ENCODE results near the gene SYS1.

SYS1 gene

GRCh38 chr20:45354423-45355208, 8.3 kb upstream of the SYS1 start:
- no peak for FAIRE-seq

GRCh38 chr20:45355209-45356084, 7.5 kb upstream of the SYS1 start:
- DNase-seq (ENCODE audit: extremely low spot score, insufficient read length, low read depth), result no peak
- FAIRE-seq, result no peak

More at GRCh38 chr20:45354423-45355208, 8.3 kb upstream of the SYS1 start:
- DNase-seq (ENCODE audit: extremely low spot score, insufficient read length, low read depth), result no peak

GRCh38 chr20:45358282-45359068, 4.5 kb upstream of the SYS1 start:
- no peak for DNase-seq (ENCODE audit: extremely low spot score, insufficient read length, low read depth)

GRCh38 chr20:45359069-45359405, 3.9 kb upstream of the SYS1 start:
- no peak for FAIRE-seq

More at GRCh38 chr20:45358282-45359068, 4.5 kb upstream of the SYS1 start:
- FAIRE-seq, result no peak

DNA sequence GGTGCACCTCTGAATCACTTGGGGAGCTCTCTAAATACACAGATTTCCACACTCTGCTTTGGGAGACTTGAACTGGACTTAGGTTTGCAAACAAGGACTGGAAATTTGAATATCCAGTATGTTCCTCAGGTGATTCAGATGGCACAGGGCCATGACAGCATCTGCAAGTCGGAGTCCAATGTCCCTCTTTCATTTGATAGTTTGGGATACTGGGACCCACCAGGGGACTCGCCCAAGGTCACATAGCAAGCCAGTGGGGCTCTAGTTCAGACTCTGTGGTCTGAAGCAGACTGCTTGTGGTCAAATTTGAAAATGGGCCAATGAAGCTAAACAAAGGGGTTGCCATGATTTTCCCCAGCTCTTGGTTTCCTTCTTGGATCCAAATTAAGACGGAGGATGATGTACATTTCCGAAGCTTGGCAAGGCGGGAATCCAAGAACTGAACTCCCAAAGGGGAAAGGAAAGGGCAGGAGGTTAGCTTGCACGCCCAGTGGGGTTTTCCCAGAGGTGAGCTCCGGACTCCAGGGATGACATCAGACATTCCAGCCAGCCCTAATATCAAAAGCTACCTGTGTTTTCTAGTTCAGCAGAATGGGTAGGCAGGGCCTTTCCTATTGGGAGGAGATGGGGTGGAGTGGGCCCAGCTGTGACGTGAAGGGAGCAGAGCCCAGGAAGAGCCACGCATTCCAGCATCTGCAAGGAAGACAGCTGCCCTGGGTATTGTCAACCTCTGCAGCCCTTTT, 3.4 kb upstream of the SYS1 start:
- DNase-seq (ENCODE audit: extremely low spot score, insufficient read length, low read depth) (no peak), FAIRE-seq (no peak)

More at GRCh38 chr20:45359069-45359405, 3.9 kb upstream of the SYS1 start:
- no peak for DNase-seq (ENCODE audit: extremely low spot score, insufficient read length, low read depth)

GRCh38 chr20:45361793-45362192, 1.2 kb upstream of the SYS1 start:
- no peak for DNase-seq (ENCODE audit: extremely low spot score, insufficient read length, low read depth)

DNA sequence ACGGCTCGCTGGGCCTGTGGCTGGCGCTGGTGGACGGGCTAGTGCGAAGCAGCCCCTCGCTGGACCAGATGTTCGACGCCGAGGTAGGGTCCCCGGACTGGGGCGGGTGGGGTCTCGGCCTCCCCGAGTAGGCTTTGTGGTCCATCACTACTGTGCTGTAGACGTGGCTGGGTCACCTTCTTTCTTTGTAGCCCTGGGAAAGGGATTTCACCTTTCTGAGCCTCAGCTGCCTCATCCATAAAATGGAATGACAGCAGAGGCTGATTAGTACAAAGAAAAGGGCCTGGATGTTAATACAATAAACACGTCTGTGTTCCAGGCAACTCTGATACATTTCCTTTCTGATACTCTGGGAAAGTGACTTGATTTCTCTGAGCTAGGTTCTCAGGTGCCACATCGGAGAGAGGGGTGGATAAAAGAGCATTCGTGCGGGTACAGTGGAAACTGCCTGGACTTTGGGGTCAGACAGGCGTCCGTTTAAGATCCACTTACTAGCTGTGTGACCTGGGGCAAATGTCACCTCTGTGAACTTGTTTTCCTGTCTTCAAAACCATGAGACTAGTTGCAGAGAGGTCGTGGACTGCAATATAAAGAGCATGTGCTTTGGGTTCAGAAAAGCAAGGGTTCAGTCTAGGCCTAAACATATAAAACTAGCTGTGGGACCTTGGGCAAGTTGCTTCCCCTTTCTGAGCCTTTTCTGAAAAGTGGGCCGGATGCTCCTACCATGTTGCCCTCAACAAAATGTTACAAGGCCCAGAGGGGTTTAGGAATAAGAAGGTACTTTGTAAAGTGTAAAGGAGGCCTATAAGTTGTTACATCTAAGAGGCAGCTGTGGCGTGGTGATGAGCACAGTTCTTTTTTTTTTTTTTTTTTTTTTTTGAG, 896 bp downstream of the SYS1 start:
- no peak for DNase-seq (ENCODE audit: extremely low spot score, insufficient read length, low read depth)
- FAIRE-seq, result no peak

More at GRCh38 chr20:45361793-45362192, 1.2 kb upstream of the SYS1 start:
- no peak for FAIRE-seq

- FAIRE-seq (no peak), DNase-seq (ENCODE audit: extremely low spot score, insufficient read length, low read depth) (no peak)
Observed at GRCh38 chr20:45365444-45365970, 2.6 kb downstream of the SYS1 start.

- no peak for DNase-seq (ENCODE audit: extremely low spot score, insufficient read length, low read depth)
- FAIRE-seq, result no peak
Observed at GRCh38 chr20:45366192-45366591, 3.2 kb downstream of the SYS1 start.

GRCh38 chr20:45366631-45367030, 3.7 kb downstream of the SYS1 start:
- DNase-seq (ENCODE audit: extremely low spot score, insufficient read length, low read depth), result no peak
- FAIRE-seq, result no peak

DNA sequence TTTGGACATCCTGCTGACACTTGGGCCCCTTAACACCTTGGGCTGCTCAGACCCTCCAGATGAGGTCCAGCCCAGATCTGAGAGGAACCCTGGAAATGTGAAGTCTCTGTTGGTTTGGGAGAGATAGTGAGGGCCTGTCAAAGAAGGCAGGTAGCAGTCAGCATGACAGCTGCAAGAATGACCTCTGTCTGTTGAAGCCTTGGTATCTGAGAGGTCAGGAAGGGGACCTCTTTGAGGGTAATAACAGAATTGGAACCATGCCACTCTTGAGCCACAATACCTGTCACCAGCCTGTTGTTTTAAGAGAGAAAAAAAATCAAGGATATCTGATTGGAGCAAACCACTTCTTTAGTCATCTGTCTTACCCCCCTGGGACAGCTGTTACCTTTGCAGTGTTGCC, 4.2 kb downstream of the SYS1 start:
- FAIRE-seq, result no peak

GRCh38 chr20:45368221-45368980, 5.4 kb downstream of the SYS1 start:
- peak; percentile 97 for FAIRE-seq

More for the DNA sequence above, 4.2 kb downstream of the SYS1 start:
- no peak for DNase-seq (ENCODE audit: extremely low spot score, insufficient read length, low read depth)

GRCh38 chr20:45370571-45371160, 7.7 kb downstream of the SYS1 start:
- DNase-seq (ENCODE audit: extremely low spot score, insufficient read length, low read depth) (no peak), FAIRE-seq (no peak)

More at GRCh38 chr20:45368221-45368980, 5.4 kb downstream of the SYS1 start:
- DNase-seq (ENCODE audit: extremely low spot score, insufficient read length, low read depth), result peak; percentile 70

GRCh38 chr20:45372241-45372640, 9.3 kb downstream of the SYS1 start:
- no peak for DNase-seq (ENCODE audit: extremely low spot score, insufficient read length, low read depth)
- FAIRE-seq, result no peak

- FAIRE-seq (no peak), DNase-seq (ENCODE audit: extremely low spot score, insufficient read length, low read depth) (no peak)
Observed at GRCh38 chr20:45372646-45373352, 9.8 kb downstream of the SYS1 start.

DNA sequence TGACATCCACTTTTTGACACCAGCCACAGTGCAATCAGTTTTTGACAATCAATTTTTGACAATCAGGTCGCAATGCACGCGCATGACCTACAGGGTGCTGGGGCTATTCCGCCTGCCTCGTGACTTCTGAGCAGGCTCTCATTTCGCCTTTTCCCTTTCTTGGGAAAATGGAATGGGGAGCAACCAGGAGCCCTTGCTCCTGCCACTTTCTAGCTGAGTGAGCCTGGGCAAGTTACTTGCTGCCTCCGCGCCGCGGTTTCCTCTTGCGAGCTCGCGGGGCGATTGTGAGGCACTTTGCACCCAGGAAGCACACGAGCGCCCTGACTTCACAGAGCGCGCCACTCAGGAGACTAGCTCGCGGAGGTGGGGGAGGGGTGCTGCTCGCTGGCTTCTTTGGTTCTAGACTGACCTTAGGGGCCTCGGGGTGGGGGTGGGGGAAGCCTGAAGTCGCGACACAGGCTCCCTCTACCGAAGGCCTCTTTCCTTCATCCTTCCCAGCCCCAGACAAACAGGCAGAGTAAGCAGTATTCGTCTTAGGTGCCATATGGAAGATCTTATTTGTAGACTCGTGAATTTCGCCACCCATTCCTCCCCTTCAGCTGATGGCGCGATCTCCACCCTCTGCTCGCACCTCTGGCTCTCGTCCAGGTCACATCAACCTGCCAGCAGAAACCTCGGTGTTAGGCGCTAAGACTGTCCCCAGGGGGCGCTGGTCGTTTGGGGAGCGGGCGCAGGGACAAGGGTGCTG, 10.6 kb downstream of the SYS1 start:
- FAIRE-seq, result peak; percentile 87

More for the DNA sequence above, 10.6 kb downstream of the SYS1 start:
- DNase-seq (ENCODE audit: extremely low spot score, insufficient read length, low read depth), result peak; percentile 64

Measured in GM18507 (cell line).